HG03460 (cell line): Measurements from ENCODE around the gene KRTAP6-1.

Source experiments
- ATAC-seq: cut with Tn5 transposase; IDR thresholded peaks from one replicate; pipeline ENCODE4 v1.9.1; 2021; ENCODE audit not compliant: unreplicated experiment

KRTAP6-1 gene

GRCh38 chr21:30613836-30614235 is at the start of gene KRTAP6-1:
Gene KRTAP6-1, minus strand, starts transcription at chr21:30613930. Its CDS starts 26 bp downstream, at chr21:30613904.
- no peak for ATAC-seq

DNA sequence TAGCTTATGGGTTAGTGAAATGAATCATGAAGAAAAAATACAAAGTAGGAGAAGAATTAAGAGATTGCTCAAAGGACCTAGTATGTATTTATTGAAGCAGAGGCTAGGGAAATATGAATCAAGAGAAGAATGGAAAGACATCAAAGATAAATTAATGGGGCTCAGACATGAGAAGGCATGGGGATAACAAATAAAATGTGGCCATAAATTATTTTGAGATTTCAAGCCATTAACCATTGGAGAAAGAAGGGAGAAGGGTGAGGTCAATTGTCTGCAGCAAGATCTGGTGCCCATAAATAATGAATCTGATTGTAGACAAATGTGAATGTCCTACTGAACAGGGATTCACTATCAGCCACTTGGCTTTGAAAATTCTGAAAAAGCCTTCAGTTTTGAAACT is 39.2 kb upstream of the KRTAP6-1 start:
- no peak for ATAC-seq

DNA sequence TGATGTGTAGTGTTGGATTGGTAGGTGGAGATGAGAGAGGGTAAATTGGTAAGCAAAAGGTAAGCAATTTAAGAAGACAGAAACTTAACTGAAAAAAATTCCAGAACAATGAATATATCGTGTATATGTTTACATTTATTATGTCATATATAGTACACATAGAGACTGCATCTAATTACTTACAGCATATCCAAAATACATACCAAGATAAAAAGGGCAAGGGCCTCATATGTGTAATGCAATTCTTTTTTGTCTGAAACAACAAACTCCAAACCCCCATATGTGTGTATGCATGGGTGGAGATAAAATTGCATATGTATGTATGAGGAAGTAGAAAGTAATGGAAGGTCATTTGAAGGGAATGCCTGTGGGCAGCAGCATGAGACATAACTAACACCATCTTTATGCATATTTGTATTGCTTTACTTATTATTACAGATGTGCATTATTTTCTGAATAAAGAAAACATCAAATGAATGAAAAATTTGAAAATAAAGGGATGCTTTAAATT is 33.2 kb upstream of the KRTAP6-1 start:
- ATAC-seq = no peak

DNA sequence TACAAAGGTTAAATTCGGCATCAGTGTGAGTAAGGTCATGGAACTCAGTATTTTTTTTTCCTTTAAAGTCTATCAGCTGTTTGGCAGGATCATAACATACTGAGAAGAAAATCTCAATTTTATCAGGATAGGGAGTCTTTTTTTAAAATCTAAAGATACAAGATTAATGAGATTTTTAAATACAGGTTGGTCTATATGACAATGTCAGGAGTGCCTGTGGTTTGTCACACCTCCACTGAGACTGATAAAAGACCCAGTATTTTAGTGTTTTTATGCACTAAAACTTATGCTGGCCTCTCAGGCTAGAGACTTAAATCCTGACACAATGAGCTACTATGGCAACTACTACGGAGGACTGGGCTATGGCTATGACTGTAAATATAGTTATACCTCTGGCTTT is 28.8 kb upstream of the KRTAP6-1 start, which contains the start of gene KRTAP20-3:
TSS of gene KRTAP20-3 (plus strand) at position 301 of the 400 bp plus-strand sequence.
- ATAC-seq = no peak

GRCh38 chr21:30638686-30639085 is 25.0 kb upstream of the KRTAP6-1 start:
- ATAC-seq = no peak

- no peak for ATAC-seq
These were observed 21.2 kb upstream of the KRTAP6-1 start, which contains the start of gene KRTAP20-2 for GRCh38 chr21:30634906-30635305. Gene KRTAP20-2, plus strand, starts transcription at chr21:30635206. Its CDS starts 58 bp downstream, at chr21:30635264.

GRCh38 chr21:30629200-30629599 is 15.5 kb upstream of the KRTAP6-1 start:
- no peak for ATAC-seq

- ATAC-seq = no peak
These were observed 14.4 kb upstream of the KRTAP6-1 start for GRCh38 chr21:30628109-30628508.

DNA sequence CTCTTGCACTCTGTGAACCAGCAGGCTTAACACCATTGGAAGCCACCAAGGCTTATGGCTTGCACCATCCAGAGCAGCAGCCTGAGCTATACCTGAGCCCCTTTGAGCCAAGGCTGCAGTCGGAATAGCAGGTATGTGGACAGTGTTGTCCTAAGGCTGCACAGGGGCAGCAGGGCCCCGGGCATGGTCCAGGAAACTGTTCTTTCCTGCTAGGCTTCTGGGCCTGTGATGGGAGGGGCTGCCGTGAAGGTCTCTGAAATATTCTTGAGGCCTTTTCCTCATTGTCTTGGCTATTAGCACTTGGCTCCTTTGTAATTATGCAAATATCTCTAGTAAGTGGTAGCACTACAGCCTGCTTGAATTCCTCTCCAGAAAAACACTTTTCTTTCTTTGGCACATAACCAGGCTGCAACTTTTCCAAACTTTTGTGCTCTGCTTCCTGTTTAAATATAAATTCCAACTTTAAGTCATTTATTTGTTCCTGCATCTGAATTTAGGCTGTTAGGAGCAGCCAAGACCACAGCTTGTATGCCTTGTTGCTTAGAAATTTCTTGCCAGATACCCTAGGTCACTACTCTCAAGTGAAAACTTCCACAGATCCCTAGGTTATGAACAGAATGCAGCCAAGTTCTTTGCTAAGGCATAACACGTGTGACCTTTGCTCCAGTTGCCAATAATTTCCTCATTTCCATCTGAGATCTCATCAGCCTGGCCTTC is 11.9 kb upstream of the KRTAP6-1 start:
- ATAC-seq = no peak

DNA sequence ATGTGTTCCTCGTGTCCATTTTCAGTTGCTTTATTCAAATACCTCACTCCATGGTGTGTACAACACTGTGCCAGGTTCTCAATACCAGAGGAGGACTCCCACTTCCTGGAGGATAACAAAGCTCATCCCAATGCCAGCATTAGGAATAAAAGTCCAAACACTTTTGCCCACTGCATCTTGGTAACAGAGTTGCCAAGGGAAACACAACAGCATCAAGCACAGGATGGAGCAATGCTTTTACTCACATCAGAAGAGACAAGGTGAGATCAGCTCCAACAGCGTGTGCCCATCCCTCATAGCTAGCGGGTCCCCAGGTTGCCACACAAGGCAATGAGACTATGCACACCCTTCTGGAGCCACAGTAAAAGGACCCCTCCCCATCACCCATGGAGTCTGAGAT is 9.6 kb upstream of the KRTAP6-1 start:
- no peak for ATAC-seq

DNA sequence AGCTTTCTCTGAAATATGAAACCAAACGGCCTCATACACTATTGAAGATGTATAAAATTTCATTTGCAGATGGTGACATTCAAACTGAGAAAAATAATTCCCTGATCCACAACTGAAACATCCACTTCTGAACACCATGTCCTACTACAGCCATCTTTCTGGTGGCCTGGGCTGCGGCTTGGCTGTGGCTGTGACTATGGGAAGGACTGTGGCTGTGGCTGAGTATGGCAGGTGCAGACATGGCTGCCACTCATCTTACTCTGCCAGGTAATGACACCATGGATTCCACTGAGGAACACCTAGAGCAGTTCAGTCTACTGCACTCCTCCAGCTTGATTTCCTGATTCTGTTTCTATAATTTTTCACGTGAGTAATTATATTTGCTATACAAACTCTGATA is 6.8 kb upstream of the KRTAP6-1 start, which contains the start of gene KRTAP20-4:
TSS of gene KRTAP20-4 (plus strand) at position 106 of the 400 bp plus-strand sequence.
- ATAC-seq = no peak

GRCh38 chr21:30620080-30620479 is 6.3 kb upstream of the KRTAP6-1 start:
- ATAC-seq = no peak

DNA sequence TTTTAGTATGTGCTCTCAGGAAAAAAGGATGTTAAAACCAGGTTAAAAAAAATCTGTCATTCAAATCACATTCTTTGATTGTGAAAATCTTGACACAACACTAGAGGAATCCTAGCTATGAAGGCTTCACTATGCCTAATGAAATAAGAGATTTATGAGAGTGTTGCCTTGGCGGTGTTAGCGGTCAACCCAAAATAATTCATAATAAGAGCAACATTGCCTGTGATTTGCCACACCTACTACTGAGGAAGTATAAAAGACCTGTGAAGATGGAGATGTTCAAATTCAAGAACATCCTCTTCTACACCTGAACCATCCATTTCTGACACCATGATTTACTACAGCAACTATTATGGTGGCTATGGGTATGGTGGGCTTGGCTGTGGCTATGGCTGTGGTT is 2.4 kb upstream of the KRTAP6-1 start, which contains the start of gene KRTAP20-1:
TSS of gene KRTAP20-1 (plus strand) at position 301 of the 400 bp plus-strand sequence. CDS start at position 331, 30 bp downstream.
- ATAC-seq = no peak

- ATAC-seq = no peak
These were observed 1.5 kb upstream of the KRTAP6-1 start for GRCh38 chr21:30615199-30615598.

- ATAC-seq = no peak
These were observed 1.6 kb downstream of the KRTAP6-1 start for GRCh38 chr21:30612132-30612531.

- ATAC-seq = no peak
These were observed 7.8 kb downstream of the KRTAP6-1 start for GRCh38 chr21:30605968-30606367.

DNA sequence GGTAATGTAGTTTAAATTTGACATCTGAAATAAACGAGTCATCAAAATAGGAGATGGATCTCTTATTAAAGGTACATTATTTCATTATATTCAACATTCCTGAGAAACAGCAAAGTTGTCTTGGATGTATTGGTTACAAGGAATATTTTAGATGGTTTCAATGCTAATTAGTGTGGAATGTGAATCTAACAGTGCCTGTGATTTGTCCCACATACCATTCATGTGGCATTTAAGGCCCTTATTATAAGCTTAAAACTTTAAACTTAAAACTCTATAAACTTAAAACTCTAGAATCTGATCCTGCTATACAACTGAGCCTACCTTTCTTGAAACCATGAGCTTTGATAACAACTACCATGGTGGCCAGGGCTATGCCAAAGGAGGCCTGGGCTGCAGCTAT is 12.9 kb downstream of the KRTAP6-1 start, which contains the start of gene KRTAP22-1:
TSS of gene KRTAP22-1 (plus strand) at position 301 of the 400 bp plus-strand sequence.
- ATAC-seq = no peak

DNA sequence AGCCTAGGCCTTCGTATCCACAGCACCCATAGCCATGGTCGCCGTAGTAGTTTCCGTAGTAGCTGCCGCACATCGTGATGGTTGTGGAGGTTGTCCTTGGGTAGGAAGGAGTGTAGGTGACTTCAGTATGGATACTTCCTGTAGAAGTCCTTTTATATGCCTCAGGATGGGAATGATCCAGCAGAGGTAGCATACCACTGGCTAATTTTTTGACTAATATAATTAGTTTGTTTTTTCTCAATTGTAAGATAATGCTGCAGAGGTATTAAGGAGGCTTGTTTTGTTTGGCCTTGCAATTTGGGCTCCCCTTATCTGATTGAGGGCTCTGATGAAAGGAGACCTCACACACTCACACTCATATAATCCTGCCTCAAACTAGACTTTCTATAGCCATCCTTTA is 14.9 kb downstream of the KRTAP6-1 start, which contains the start of gene KRTAP6-2:
TSS of gene KRTAP6-2 (minus strand) at position 101 of the 400 bp plus-strand sequence. CDS start at position 73, 28 bp downstream.
- no peak for ATAC-seq

DNA sequence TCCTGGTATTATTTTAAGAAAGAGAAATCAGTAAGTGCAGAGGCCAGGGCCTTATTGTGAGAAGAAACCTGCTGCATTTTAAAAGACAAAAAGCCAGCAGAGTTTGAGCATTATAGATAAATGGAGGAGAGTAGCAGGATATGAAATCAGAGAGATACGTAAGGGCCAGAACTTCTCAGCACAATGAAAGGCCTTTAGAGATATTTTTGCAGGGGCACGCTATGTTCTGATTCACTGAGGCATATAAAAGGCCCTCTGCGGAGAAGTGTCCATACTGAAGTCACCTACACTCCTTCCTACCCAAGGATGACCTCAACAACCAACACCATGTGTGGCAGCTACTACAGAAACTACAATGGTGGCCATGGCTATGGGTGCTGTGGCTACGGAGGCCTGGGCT is 21.6 kb downstream of the KRTAP6-1 start, which contains the start of gene KRTAP6-3:
TSS of gene KRTAP6-3 (plus strand) at position 301 of the 400 bp plus-strand sequence. CDS start at position 307, 6 bp downstream.
- no peak for ATAC-seq

GRCh38 chr21:30590297-30590696 is 23.4 kb downstream of the KRTAP6-1 start, which contains the start of gene KRTAP22-2:
Gene KRTAP22-2, minus strand, starts transcription at chr21:30590397.
- ATAC-seq = no peak

DNA sequence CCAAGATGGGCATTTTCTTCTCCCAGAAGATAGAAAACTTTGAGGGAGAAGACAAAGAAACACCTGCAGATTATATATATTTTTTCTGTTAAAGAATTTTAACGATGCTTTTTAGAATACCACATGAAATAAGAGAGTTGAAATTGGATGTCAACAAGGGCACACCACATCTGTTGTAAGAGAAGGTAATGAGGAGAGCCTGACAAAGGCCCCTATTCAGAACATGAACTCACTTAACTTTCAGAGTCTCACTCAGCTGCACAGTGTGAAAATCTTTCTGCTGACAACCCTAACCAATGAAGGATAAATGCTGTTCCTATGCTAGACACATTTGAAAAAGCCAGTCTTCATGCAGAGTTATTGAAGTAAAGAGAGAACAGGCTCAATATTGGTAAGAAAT is 30.9 kb downstream of the KRTAP6-1 start:
- ATAC-seq = no peak

DNA sequence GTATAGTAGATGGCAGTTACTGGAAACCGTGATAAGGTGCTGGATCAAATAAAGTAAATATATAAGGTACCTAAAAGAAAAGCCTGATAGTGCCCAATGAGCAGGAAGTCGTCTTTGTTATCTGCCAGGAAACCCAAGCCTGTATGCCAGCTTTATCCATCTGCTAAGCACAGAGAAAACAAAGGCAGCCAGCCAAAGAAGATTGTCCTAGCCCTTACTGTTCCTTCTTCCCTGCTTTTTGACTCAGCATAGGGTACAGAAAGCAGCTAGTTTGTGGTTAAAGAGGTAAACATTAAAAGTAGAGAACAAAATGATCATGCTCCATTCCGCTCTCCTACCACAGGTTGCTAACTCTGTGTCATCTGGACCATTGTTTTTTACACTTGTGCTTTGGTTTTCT is 33.6 kb downstream of the KRTAP6-1 start:
- ATAC-seq = no peak
